ENCODE measurements around the gene SPATA16. TPM values are rescaled to one million over a fixed set of nuclear protein-coding genes. Genes with fewer than 3 reads are reported as not detected.
"Not testable (repeated sequence)": the region's sequence is repeated elsewhere in the genome, so short reads cannot be mapped to it uniquely, and the experiment has no call there.

Gene SPATA16
- total RNA-seq, 2 donors from 2014 or later = not detected

- peak overlapping the region; percentile 3 for H3K4me3 Mint-ChIP-seq
- H3K27me3 Mint-ChIP-seq = peaks cover 28% of the 10 kb centered on the region
- DNase-seq (no peak), ATAC-seq (no peak)
- H3K27ac Mint-ChIP-seq = no peak overlapping the region
- no peaks in the 10 kb centered on the region for H3K36me3 Mint-ChIP-seq (ENCODE audit: low read depth)
- H3K4me1 Mint-ChIP-seq = no peaks in the 10 kb centered on the region
- no peaks in the 10 kb centered on the region for H3K9me3 ChIP-seq (ENCODE audit: control insufficient read depth, low read length, poor library complexity, severe bottlenecking)
These were observed 235.6 kb downstream of the SPATA16 start for GRCh38 chr3:172905451-172905850.

GRCh38 chr3:172904711-172905373, 236.2 kb downstream of the SPATA16 start:
- peaks cover 28% of the 10 kb centered on the region for H3K27me3 Mint-ChIP-seq
- ATAC-seq (no peak), DNase-seq (no peak)
- no peak overlapping the region for H3K27ac Mint-ChIP-seq
- H3K4me1 Mint-ChIP-seq = no peaks in the 10 kb centered on the region
- H3K4me3 Mint-ChIP-seq = no peak overlapping the region
- H3K9me3 ChIP-seq (ENCODE audit: control insufficient read depth, low read length, poor library complexity, severe bottlenecking) = no peaks in the 10 kb centered on the region
- no peaks in the 10 kb centered on the region for H3K36me3 Mint-ChIP-seq (ENCODE audit: low read depth)

GRCh38 chr3:172903642-172904320, 237.3 kb downstream of the SPATA16 start:
- Mint-ChIP-seq H3K4me1 (no peaks in the 10 kb centered on the region), H3K36me3 (ENCODE audit: low read depth) (no peaks in the 10 kb centered on the region), H3K27me3 (peaks cover 28% of the 10 kb centered on the region), H3K4me3 (no peak overlapping the region), H3K27ac (no peak overlapping the region)
- no peak for DNase-seq
- no peak for ATAC-seq
- H3K9me3 ChIP-seq (ENCODE audit: control insufficient read depth, low read length, poor library complexity, severe bottlenecking) = no peaks in the 10 kb centered on the region

GRCh38 chr3:172892158-172892557, 248.9 kb downstream of the SPATA16 start:
- Mint-ChIP-seq H3K36me3 (ENCODE audit: low read depth) (no peaks in the 10 kb centered on the region), H3K4me1 (no peaks in the 10 kb centered on the region), H3K27me3 (peaks cover 7% of the 10 kb centered on the region), H3K4me3 (no peak overlapping the region), H3K27ac (no peak overlapping the region)
- DNase-seq = no peak
- ATAC-seq = no peak
- H3K9me3 ChIP-seq (ENCODE audit: control insufficient read depth, low read length, poor library complexity, severe bottlenecking) = no peaks in the 10 kb centered on the region

GRCh38 chr3:172885704-172886103, 255.3 kb downstream of the SPATA16 start:
- no peaks in the 10 kb centered on the region for H3K4me1 Mint-ChIP-seq
- no peak overlapping the region for H3K27ac Mint-ChIP-seq
- ATAC-seq (no peak), DNase-seq (no peak)
- H3K36me3 Mint-ChIP-seq (ENCODE audit: low read depth) = no peaks in the 10 kb centered on the region
- no peaks in the 10 kb centered on the region for H3K27me3 Mint-ChIP-seq
- H3K4me3 Mint-ChIP-seq = no peak overlapping the region
- H3K9me3 ChIP-seq (ENCODE audit: control insufficient read depth, low read length, poor library complexity, severe bottlenecking) = no peaks in the 10 kb centered on the region

- H3K4me1 Mint-ChIP-seq = no peaks in the 10 kb centered on the region
- H3K27ac Mint-ChIP-seq = no peak overlapping the region
- no peak overlapping the region for H3K4me3 Mint-ChIP-seq
- no peak for ATAC-seq
- no peak for DNase-seq
- H3K36me3 Mint-ChIP-seq (ENCODE audit: low read depth) = no peaks in the 10 kb centered on the region
- no peaks in the 10 kb centered on the region for H3K9me3 ChIP-seq (ENCODE audit: control insufficient read depth, low read length, poor library complexity, severe bottlenecking)
- H3K27me3 Mint-ChIP-seq = no peaks in the 10 kb centered on the region
These were observed 258.5 kb downstream of the SPATA16 start for GRCh38 chr3:172882563-172882962.

GRCh38 chr3:172879381-172879780, 261.7 kb downstream of the SPATA16 start:
- not testable (repeated sequence) for H3K4me1 Mint-ChIP-seq

GRCh38 chr3:172877011-172877410, 264.0 kb downstream of the SPATA16 start:
- H3K9me3 ChIP-seq (ENCODE audit: control insufficient read depth, low read length, poor library complexity, severe bottlenecking) = no peaks in the 10 kb centered on the region
- ATAC-seq (no peak), DNase-seq (no peak)
- H3K4me1 Mint-ChIP-seq = no peaks in the 10 kb centered on the region
- H3K27me3 Mint-ChIP-seq = no peaks in the 10 kb centered on the region
- no peak overlapping the region for H3K4me3 Mint-ChIP-seq
- H3K27ac Mint-ChIP-seq = no peak overlapping the region
- H3K36me3 Mint-ChIP-seq (ENCODE audit: low read depth) = no peaks in the 10 kb centered on the region

More at GRCh38 chr3:172879381-172879780, 261.7 kb downstream of the SPATA16 start:
- DNase-seq; H3K27me3 Mint-ChIP-seq; ATAC-seq; H3K27ac Mint-ChIP-seq; H3K9me3 ChIP-seq (ENCODE audit: control insufficient read depth, low read length, poor library complexity, severe bottlenecking); H3K36me3 Mint-ChIP-seq (ENCODE audit: low read depth); H3K4me3 Mint-ChIP-seq: not testable (repeated sequence)

GRCh38 chr3:172876297-172876696, 264.7 kb downstream of the SPATA16 start:
- H3K36me3 Mint-ChIP-seq (ENCODE audit: low read depth) = no peaks in the 10 kb centered on the region
- no peaks in the 10 kb centered on the region for H3K9me3 ChIP-seq (ENCODE audit: control insufficient read depth, low read length, poor library complexity, severe bottlenecking)
- DNase-seq (no peak), ATAC-seq (no peak)
- H3K4me1 Mint-ChIP-seq = no peaks in the 10 kb centered on the region
- no peak overlapping the region for H3K4me3 Mint-ChIP-seq
- H3K27ac Mint-ChIP-seq = no peak overlapping the region
- H3K27me3 Mint-ChIP-seq = peaks cover 2% of the 10 kb centered on the region

GRCh38 chr3:172875039-172875438, 266.0 kb downstream of the SPATA16 start:
- no peaks in the 10 kb centered on the region for H3K9me3 ChIP-seq (ENCODE audit: control insufficient read depth, low read length, poor library complexity, severe bottlenecking)
- H3K4me3 Mint-ChIP-seq = no peak overlapping the region
- no peak for ATAC-seq
- DNase-seq = no peak
- H3K27ac Mint-ChIP-seq = no peak overlapping the region
- no peaks in the 10 kb centered on the region for H3K36me3 Mint-ChIP-seq (ENCODE audit: low read depth)
- no peaks in the 10 kb centered on the region for H3K4me1 Mint-ChIP-seq
- H3K27me3 Mint-ChIP-seq = peaks cover 10% of the 10 kb centered on the region

GRCh38 chr3:172869784-172870518, 271.1 kb downstream of the SPATA16 start:
- no peak overlapping the region for H3K27ac Mint-ChIP-seq

GRCh38 chr3:172869368-172869771, 271.7 kb downstream of the SPATA16 start:
- H3K9me3 ChIP-seq (ENCODE audit: control insufficient read depth, low read length, poor library complexity, severe bottlenecking) = no peaks in the 10 kb centered on the region
- DNase-seq (no peak), ATAC-seq (no peak)
- H3K36me3 Mint-ChIP-seq (ENCODE audit: low read depth) = no peaks in the 10 kb centered on the region
- no peaks in the 10 kb centered on the region for H3K4me1 Mint-ChIP-seq
- no peak overlapping the region for H3K4me3 Mint-ChIP-seq
- H3K27me3 Mint-ChIP-seq = peaks cover 17% of the 10 kb centered on the region
- no peak overlapping the region for H3K27ac Mint-ChIP-seq

More at GRCh38 chr3:172869784-172870518, 271.1 kb downstream of the SPATA16 start:
- no peaks in the 10 kb centered on the region for H3K4me1 Mint-ChIP-seq
- H3K27me3 Mint-ChIP-seq = peaks cover 15% of the 10 kb centered on the region
- no peaks in the 10 kb centered on the region for H3K9me3 ChIP-seq (ENCODE audit: control insufficient read depth, low read length, poor library complexity, severe bottlenecking)
- H3K4me3 Mint-ChIP-seq = no peak overlapping the region
- ATAC-seq (no peak), DNase-seq (no peak)
- H3K36me3 Mint-ChIP-seq (ENCODE audit: low read depth) = no peaks in the 10 kb centered on the region

GRCh38 chr3:172868582-172869200, 272.3 kb downstream of the SPATA16 start:
- Mint-ChIP-seq H3K27ac (no peak overlapping the region), H3K27me3 (peaks cover 20% of the 10 kb centered on the region), H3K4me3 (no peak overlapping the region), H3K36me3 (ENCODE audit: low read depth) (no peaks in the 10 kb centered on the region), H3K4me1 (no peaks in the 10 kb centered on the region)
- no peak for DNase-seq
- H3K9me3 ChIP-seq (ENCODE audit: control insufficient read depth, low read length, poor library complexity, severe bottlenecking) = no peaks in the 10 kb centered on the region
- no peak for ATAC-seq
